T-helper 2 cell (primary cell): ENCODE measurements around the gene PGC.

Experiments
- DNase-seq, 5 experiments: peaks; one replicate each; pipeline versions ENCODE4 v3.0.0 to v3.0.0-alpha.2; 2012 to 2022
- total RNA-seq, 2 donors: gene quantifications; one replicate each; lab custom pipeline; 2026; lab: John Stamatoyannopoulos, UW

PGC gene
- 0 reads per million in 2 donors for total RNA-seq

- DNase-seq, result no peak
Measured at GRCh38 chr6:41747256-41748101, at the start of gene PGC. PGC (minus strand) TSS chr6:41747397; CDS start chr6:41747334, 63 bp downstream.

GRCh38 chr6:41796474-41796873, 49.3 kb upstream of the PGC start:
- DNase-seq, result no peak

GRCh38 chr6:41791984-41792383, 44.8 kb upstream of the PGC start:
- DNase-seq, result no peak

GRCh38 chr6:41791305-41791704, 44.1 kb upstream of the PGC start:
- no peak for DNase-seq

- no peak for DNase-seq
Measured at GRCh38 chr6:41790045-41790444, 42.8 kb upstream of the PGC start.

GRCh38 chr6:41789390-41789724, 42.2 kb upstream of the PGC start:
- DNase-seq, result no peak

- peak; percentile 87 to 96 (median 92) for DNase-seq
Measured at GRCh38 chr6:41787219-41787917, 40.2 kb upstream of the PGC start, which contains the start of gene TOMM6. TOMM6 (plus strand) TSS chr6:41787694; CDS start chr6:41787698, 4 bp downstream.

GRCh38 chr6:41786451-41787218, 39.4 kb upstream of the PGC start:
- peak; percentile 76 to 86 (median 78) for DNase-seq

GRCh38 chr6:41785689-41786450, 38.7 kb upstream of the PGC start:
- DNase-seq, result peak in 1 of 5 experiments; percentile 12

- no peak for DNase-seq
Measured at GRCh38 chr6:41785254-41785653, 38.1 kb upstream of the PGC start.

- no peak for DNase-seq
Measured at GRCh38 chr6:41784581-41785171, 37.5 kb upstream of the PGC start.

- DNase-seq, result no peak
Measured at GRCh38 chr6:41783106-41783780, 36.0 kb upstream of the PGC start.

- no peak for DNase-seq
Measured at GRCh38 chr6:41781366-41781730, 34.2 kb upstream of the PGC start.

GRCh38 chr6:41780551-41781365, 33.6 kb upstream of the PGC start, which contains the start of gene PRICKLE4:
PRICKLE4 (plus strand) TSS chr6:41780782; CDS start chr6:41783474, 2,692 bp downstream.
- DNase-seq, result no peak

- DNase-seq, result peak; percentile 96 to 100 (median 99)
Measured at GRCh38 chr6:41779788-41780550, 32.8 kb upstream of the PGC start, which contains the start of gene FRS3. FRS3 (minus strand) TSS chr6:41779900; CDS start chr6:41776987, 2,913 bp downstream.

GRCh38 chr6:41779336-41779735, 32.1 kb upstream of the PGC start:
- no peak for DNase-seq

GRCh38 chr6:41778895-41779294, 31.7 kb upstream of the PGC start:
- DNase-seq, result no peak

- no peak for DNase-seq
Measured at GRCh38 chr6:41777551-41778285, 30.5 kb upstream of the PGC start.
